GM23248 (cell line): ENCODE data around the gene HSF2BP. TPM values are rescaled to one million over a fixed set of nuclear protein-coding genes. Genes with fewer than 3 reads are reported as not detected.

Experiments
- DNase-seq: peaks from one replicate; pipeline ENCODE4 v3.0.0-alpha.2; 2015
- H2AFZ ChIP-seq: fragments of 200-600 bp; sonication (generic); 2 replicates; pipeline ENCODE4 v1.6.1; 2016; ENCODE audit warnings: antibody characterized with exemption
- H3F3A ChIP-seq: fragments of 200-600 bp; sonication (generic); 2 replicates; pipeline ENCODE4 v1.6.1; 2016; ENCODE audit warnings: mild to moderate bottlenecking, antibody characterized with exemption, mixed run types; ENCODE audit not compliant: insufficient read depth
- H3K27ac ChIP-seq: fragments of 200-600 bp; sonication (generic); 2 replicates; pipeline ENCODE4 v1.5.1; 2016; ENCODE audit warnings: mild to moderate bottlenecking
- H3K27me3 ChIP-seq: fragments of 200-600 bp; sonication (generic); replicated peaks from 2 replicates; pipeline ENCODE4 v1.6.1; 2016; ENCODE audit warnings: mild to moderate bottlenecking; ENCODE audit not compliant: insufficient read depth
- H3K36me3 ChIP-seq: fragments of 200-600 bp; sonication (generic); 2 replicates; pipeline ENCODE4 v1.6.1; 2016; ENCODE audit warnings: low read depth, mild to moderate bottlenecking
- H3K4me1 ChIP-seq: fragments of 200-600 bp; sonication (generic); 2 replicates; pipeline ENCODE4 v1.6.1; 2016; ENCODE audit warnings: mild to moderate bottlenecking; ENCODE audit not compliant: insufficient read depth
- H3K4me2 ChIP-seq: fragments of 200-600 bp; sonication (generic); one replicate; pipeline ENCODE4 v1.6.1; 2016; ENCODE audit warnings: mild to moderate bottlenecking; ENCODE audit not compliant: unreplicated experiment
- H3K4me3 ChIP-seq: fragments of 200-600 bp; sonication (generic); 2 replicates; pipeline ENCODE4 v1.5.1; 2016; ENCODE audit warnings: mild to moderate bottlenecking
- H3K79me2 ChIP-seq: fragments of 200-600 bp; sonication (generic); 2 replicates; pipeline ENCODE4 v1.6.1; 2016; ENCODE audit warnings: mild to moderate bottlenecking; ENCODE audit not compliant: insufficient read depth
- H3K9ac ChIP-seq: fragments of 200-600 bp; sonication (generic); 2 replicates; pipeline ENCODE4 v1.6.1; 2016; ENCODE audit warnings: mild to moderate bottlenecking
- H3K9me2 ChIP-seq: fragments of 200-600 bp; sonication (generic); 2 replicates; pipeline ENCODE4 v1.6.1; 2016; ENCODE audit warnings: mixed run types, mild to moderate bottlenecking, moderate library complexity; ENCODE audit not compliant: insufficient read depth
- H3K9me3 ChIP-seq: fragments of 200-600 bp; sonication (generic); one replicate; pipeline ENCODE4 v1.6.1; 2017; ENCODE audit warnings: low read depth
- H4K20me1 ChIP-seq: fragments of 200-600 bp; sonication (generic); 2 replicates; pipeline ENCODE4 v1.6.0; 2016; ENCODE audit not compliant: insufficient read depth
- EZH2 ChIP-seq: fragments of 200-600 bp; sonication (generic); IDR thresholded peaks from 2 replicates; pipeline ENCODE4 v1.6.1; 2018; ENCODE audit warnings: antibody characterized with exemption, mild to moderate bottlenecking; ENCODE audit not compliant: insufficient read depth, poor library complexity, severe bottlenecking
- EZH2phosphoT487 ChIP-seq: fragments of 200-600 bp; sonication (generic); IDR thresholded peaks from 2 replicates; pipeline ENCODE4 v1.6.1; 2018; ENCODE audit warnings: antibody characterized with exemption, moderate library complexity, mild to moderate bottlenecking, low read depth; ENCODE audit not compliant: insufficient read depth
- whole genome bisulfite sequencing, 2 experiments: methylation state at CpG; one replicate each; pipeline ENCODE4 v1.1.6; 2015 to 2017; ENCODE audit warnings: low lambda C conversion rate in 2 of 2, low coverage in 1 of 2; ENCODE audit errors: missing lambda C conversion rate in 2 of 2; 5-methylcytosine and 5-hydroxymethylcytosine counted together
- in situ Hi-C: fragments of 300-500 bp; cut with MboI; formaldehyde crosslinking; loops from 2 replicates; pipeline ENCODE4 v1.15.0; 2020
- polyA plus RNA-seq: library from polyadenylated mRNA; unstranded; fragments of >200 nt; fragmentation: Nextera tagmentation; extraction: Ambion mirVana; gene quantifications from 2 replicates; pipeline ENCODE4 v1.2.1, GENCODE V29; 2016
- total RNA-seq: library from RNA; depleted of rRNA; stranded (reverse); fragments of >200 nt; shearing (Covaris generic); gene quantifications from 2 replicates; pipeline ENCODE4 v1.2.3, GENCODE V29; 2014

The HSF2BP gene
- total and polyA plus RNA-seq, 2 experiments from 2014 or later: 1.6 to 4.8 TPM

DNA sequence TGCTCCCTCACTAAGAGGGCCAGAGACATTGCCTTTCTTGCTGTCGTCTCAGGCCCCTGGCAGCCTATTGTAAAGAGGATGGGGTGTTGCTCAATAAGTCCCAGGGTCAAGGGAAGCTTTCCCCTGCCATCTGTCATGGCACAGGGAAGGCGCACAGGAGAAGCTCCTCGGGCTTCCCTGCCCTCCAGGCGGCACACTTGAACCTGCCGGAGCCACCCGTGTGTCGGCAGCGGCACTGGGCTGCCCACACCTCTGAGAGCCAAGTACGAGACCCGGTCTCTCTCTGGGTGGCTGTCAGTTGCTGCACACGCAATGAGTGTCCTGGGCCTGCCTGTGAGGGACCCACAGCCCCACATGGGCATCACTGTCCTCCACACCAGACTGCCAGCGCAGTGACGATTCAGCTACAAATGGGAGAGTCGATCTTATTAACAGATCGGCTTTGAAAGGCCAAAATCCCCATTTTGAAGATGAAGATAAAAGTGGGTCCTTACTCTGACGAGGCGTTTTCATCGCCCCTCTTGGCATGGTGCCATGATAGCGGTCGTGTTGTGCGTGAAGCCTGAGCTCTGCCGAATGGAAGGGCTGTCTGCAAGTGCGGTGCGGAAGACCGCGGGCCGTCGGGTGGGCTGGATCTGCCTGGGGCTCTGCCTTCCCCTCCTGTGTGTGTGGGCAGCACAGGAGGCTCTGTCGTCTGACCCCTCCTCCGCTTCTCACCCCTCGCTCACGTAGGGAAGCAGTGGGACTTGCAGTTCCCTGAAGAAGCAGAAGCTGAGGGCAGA, 30.5 kb upstream of the HSF2BP start:
- Histone ChIP-seq H3K79me2 (no peaks in the 10 kb centered on the region), H4K20me1 (no peaks in the 10 kb centered on the region), H3F3A (no peaks in the 10 kb centered on the region), H3K4me1 (no peaks in the 10 kb centered on the region), H3K4me2 (no peak overlapping the region), H3K9me2 (no peaks in the 10 kb centered on the region), H3K4me3 (no peak overlapping the region), H3K36me3 (peaks cover 13% of the 10 kb centered on the region), H3K27ac (no peak overlapping the region), H2AFZ (no peak overlapping the region), H3K27me3 (no peaks in the 10 kb centered on the region), H3K9me3 (no peaks in the 10 kb centered on the region), H3K9ac (no peak overlapping the region)
- 92 to 96% methylated on average over 32 of the region's 32 CpGs for WGBS, 2 experiments
- in situ Hi-C loops: no loop called here
- no peak for DNase-seq
- TF ChIP-seq EZH2: no peak
- no peak for TF ChIP-seq EZH2phosphoT487

DNA sequence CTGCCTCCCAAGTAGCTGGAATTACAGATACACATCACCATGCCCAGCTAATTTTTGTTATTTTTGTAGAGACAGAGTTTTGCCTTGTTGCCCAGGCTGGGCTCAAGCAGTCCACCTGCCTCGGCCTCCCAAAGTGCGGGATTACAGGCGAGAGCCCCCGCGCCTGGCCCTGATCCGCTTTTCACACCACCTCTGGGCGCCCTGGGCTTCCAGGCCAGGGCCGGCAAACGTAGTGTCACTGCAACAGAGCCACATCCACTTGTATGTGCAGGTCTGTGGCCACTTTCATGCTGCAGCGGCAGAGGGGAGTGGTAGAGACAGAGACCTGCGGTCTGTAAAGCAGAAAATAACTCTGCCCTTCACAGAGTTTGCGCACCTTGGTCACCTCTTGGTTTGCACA, 29.6 kb upstream of the HSF2BP start:
- Histone ChIP-seq H4K20me1 (no peaks in the 10 kb centered on the region), H3K4me1 (no peaks in the 10 kb centered on the region), H2AFZ (no peak overlapping the region), H3K4me2 (no peak overlapping the region), H3K9me3 (no peaks in the 10 kb centered on the region), H3K27ac (no peak overlapping the region), H3K36me3 (peaks cover 13% of the 10 kb centered on the region), H3K79me2 (no peaks in the 10 kb centered on the region), H3K4me3 (no peak overlapping the region), H3K27me3 (no peaks in the 10 kb centered on the region), H3F3A (no peaks in the 10 kb centered on the region), H3K9me2 (no peaks in the 10 kb centered on the region), H3K9ac (no peak overlapping the region)
- TF ChIP-seq EZH2phosphoT487: no peak
- WGBS, 2 experiments: 95 to 98% methylated on average over 12 of the region's 12 CpGs
- no peak for DNase-seq
- in situ Hi-C loops: no loop called here

DNA sequence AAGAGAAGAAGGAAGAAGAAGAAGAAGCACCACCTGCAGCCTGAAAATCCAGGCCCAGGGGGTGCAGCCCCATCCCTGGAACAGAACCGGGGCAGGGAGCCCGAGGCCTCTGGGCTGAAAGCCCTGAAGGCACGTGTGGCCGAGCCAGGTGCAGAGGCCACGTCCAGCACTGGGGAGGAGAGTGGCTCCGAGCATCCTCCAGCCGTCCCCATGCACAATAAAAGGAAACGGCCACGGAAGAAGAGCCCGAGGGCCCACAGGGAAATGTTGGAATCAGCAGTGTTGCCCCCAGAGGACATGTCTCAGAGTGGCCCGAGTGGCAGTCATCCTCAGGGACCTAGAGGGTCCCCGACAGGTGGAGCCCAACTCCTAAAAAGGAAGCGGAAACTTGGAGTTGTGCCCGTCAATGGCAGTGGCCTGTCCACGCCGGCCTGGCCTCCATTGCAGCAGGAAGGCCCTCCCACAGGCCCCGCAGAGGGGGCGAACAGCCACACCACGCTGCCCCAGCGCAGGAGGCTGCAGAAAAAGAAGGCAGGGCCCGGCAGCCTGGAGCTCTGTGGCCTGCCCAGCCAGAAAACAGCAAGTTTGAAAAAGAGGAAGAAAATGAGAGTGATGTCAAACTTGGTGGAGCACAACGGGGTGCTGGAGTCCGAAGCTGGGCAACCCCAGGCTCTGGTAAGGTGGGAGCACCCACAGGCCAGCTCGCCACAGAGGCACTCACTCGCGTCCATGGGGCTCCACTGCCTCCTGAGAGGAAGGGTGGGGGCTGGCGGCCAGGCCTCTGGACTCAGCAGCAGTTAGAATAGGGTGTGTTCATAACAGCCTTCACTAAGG, 28.5 kb upstream of the HSF2BP start:
- Histone ChIP-seq H3K9me3 (no peaks in the 10 kb centered on the region), H3K27ac (no peak overlapping the region), H3K4me2 (no peak overlapping the region), H4K20me1 (no peaks in the 10 kb centered on the region), H3K79me2 (no peaks in the 10 kb centered on the region), H3K36me3 (peaks cover 13% of the 10 kb centered on the region), H2AFZ (no peak overlapping the region), H3K4me3 (no peak overlapping the region), H3K4me1 (no peaks in the 10 kb centered on the region), H3K9ac (no peak overlapping the region), H3K9me2 (no peaks in the 10 kb centered on the region), H3K27me3 (no peaks in the 10 kb centered on the region), H3F3A (no peaks in the 10 kb centered on the region)
- no peak for DNase-seq
- TF ChIP-seq EZH2 (no peak), EZH2phosphoT487 (no peak)
- WGBS, 2 experiments: 94 to 98% methylated on average over 26 of the region's 27 CpGs
- in situ Hi-C loops: no loop called here

- H3K9me2 ChIP-seq: no peaks in the 10 kb centered on the region
- H3K27me3 ChIP-seq: no peaks in the 10 kb centered on the region
- no peak overlapping the region for H3K27ac ChIP-seq
- H3F3A ChIP-seq: no peaks in the 10 kb centered on the region
- H2AFZ ChIP-seq: no peak overlapping the region
- H3K9ac ChIP-seq: no peak overlapping the region
- no peak overlapping the region for H3K4me3 ChIP-seq
- in situ Hi-C loops: no loop called here
- DNase-seq: no peak
- H3K36me3 ChIP-seq: peaks cover 13% of the 10 kb centered on the region
- TF ChIP-seq EZH2phosphoT487 (no peak), EZH2 (no peak)
- H3K9me3 ChIP-seq: no peaks in the 10 kb centered on the region
- no peak overlapping the region for H3K4me2 ChIP-seq
- no peaks in the 10 kb centered on the region for H3K79me2 ChIP-seq
- H4K20me1 ChIP-seq: no peaks in the 10 kb centered on the region
- H3K4me1 ChIP-seq: no peaks in the 10 kb centered on the region
- 94 to 95% methylated on average over 21 of the region's 21 CpGs for WGBS, 2 experiments
Observed at GRCh38 chr21:43686811-43687565, 27.7 kb upstream of the HSF2BP start.
